Measurements from ENCODE around the gene SEMA3E.
A peak's percentile ranks its signal among the peaks of the same experiment; 100 is the strongest.
"Not testable (repeated sequence)": the region's sequence is repeated elsewhere in the genome, so short reads cannot be mapped to it uniquely, and the experiment has no call there.

Gene SEMA3E

DNA sequence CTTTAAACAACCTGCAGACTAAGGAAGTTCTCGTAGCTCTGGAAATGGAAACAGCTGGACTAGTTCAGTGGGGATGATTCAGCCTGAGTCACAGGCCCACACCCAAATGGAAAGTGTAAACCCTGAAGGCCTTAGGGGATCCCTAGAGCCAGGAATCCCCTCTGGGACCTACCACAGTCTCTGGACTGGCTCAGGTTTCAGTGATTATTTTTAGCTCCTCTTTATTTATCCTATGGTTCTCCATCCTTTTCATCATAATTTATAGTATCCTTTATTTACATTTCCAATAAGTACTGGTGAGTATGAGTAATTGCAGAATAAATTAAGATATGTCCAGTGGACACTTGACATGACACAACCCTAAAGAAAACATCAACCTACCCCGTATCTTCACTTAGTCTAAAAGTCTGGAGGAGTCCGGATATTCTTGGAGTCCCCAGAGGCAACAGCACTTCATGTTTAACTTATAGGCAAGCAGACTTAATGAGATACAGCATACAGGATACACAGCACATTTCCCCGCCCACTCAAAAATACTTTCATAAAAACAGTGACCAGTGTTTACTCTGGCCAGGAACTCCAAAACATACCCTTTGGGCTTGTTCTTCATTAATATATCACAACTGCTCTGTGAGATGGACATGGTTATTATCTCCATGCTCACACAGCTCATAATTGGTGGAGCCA is 28.4 kb upstream of the SEMA3E start (continued):
- 0 out of 2 replicates have a peak, but pooled peaks have one; percentile 17 for TF ChIP-seq BCL11A (tag by site-specific recombination; IDR thresholded peaks at IDR 0.05; ENCODE audit: low read depth)

DNA sequence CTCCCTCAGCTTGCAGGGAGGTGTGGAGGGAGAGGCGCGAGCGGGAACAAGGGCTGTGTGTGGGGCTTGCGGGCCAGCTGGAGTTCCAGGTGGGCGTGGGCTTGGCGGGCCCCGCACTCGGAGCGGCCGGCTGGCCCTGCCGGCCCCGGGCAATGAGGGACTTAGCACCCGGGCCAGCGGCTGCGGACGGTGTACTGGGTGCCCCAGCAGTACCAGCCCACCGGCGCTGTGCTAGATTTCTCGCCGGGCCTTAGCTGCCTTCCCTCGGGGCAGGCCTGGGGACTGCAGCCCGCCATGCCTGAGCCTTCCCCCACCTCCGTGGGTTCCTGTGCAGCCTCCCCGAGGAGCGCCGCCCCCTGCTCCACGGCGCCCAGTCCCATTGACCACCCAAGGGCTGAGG is 24.4 kb upstream of the SEMA3E start:
- POLR2A ChIA-PET = not testable (repeated sequence)
- H3K4me1 ChIP-seq (ENCODE audit: control insufficient read depth, insufficient read depth, low read length) = peaks cover 12% of the 10 kb centered on the region
- CTCF ChIA-PET = interaction anchor here (2.7 kb wide), 1 partner anchor 17 kb away, joined by 9 read pairs; no protein-coding TSS in a partner anchor

DNA sequence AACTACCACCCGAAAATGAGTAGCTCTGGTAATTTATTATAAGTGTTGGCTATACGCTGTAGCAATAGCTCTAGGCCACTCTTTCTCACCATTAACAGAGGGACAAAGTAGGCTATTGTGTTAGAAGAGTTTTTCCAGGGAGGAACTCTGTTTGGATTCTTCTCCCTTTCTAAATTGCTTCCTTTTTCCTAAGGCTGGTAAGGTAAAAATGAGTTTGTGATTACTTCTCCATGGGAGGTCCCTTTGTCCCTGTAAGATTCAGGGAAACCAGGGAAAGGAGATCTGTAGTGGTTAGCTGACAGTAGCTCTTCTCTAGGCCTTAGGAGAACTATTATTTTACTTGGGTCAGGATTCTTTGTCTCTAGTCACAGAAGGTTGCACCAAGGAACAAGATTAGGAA is 23.2 kb upstream of the SEMA3E start:
- H3K27ac ChIP-seq (ENCODE audit: extremely low read depth, low read depth, low read length) = no peak overlapping the region
- peaks cover 9% of the 10 kb centered on the region for H3K4me1 ChIP-seq (ENCODE audit: control insufficient read depth, insufficient read depth, low read length)
- ChIA-PET CTCF (interaction anchor here (2.7 kb wide), 1 partner anchor 16 kb away, joined by 9 read pairs; no protein-coding TSS in a partner anchor), POLR2A (no interaction called here)
- TF ChIP-seq ZNF626 (tag by site-specific recombination; IDR thresholded peaks at IDR 0.05) (no peak), ZNF311 (tag by site-specific recombination; IDR thresholded peaks at IDR 0.05; ENCODE audit: borderline replicate concordance) (no peak), ZNF221 (tag by site-specific recombination; IDR thresholded peaks at IDR 0.05; ENCODE audit: borderline replicate concordance) (no peak), SETDB1 (IDR thresholded peaks at IDR 0.05; ENCODE audit: insufficient read length, low read length) (no peak), ZNF157 (tag by site-specific recombination; IDR thresholded peaks at IDR 0.05) (no peak), ZNF174 (tag by site-specific recombination; IDR thresholded peaks at IDR 0.05) (no peak), ZNF341 (tag by site-specific recombination; IDR thresholded peaks at IDR 0.05; ENCODE audit: low read depth) (no peak), ZNF37A (tag by site-specific recombination; IDR thresholded peaks at IDR 0.05) (no peak), SCRT2 (tag by site-specific recombination; IDR thresholded peaks at IDR 0.05) (no peak), ZNF837 (tag by site-specific recombination; IDR thresholded peaks at IDR 0.05) (no peak)
- TF ChIP-seq, protein P1, sequence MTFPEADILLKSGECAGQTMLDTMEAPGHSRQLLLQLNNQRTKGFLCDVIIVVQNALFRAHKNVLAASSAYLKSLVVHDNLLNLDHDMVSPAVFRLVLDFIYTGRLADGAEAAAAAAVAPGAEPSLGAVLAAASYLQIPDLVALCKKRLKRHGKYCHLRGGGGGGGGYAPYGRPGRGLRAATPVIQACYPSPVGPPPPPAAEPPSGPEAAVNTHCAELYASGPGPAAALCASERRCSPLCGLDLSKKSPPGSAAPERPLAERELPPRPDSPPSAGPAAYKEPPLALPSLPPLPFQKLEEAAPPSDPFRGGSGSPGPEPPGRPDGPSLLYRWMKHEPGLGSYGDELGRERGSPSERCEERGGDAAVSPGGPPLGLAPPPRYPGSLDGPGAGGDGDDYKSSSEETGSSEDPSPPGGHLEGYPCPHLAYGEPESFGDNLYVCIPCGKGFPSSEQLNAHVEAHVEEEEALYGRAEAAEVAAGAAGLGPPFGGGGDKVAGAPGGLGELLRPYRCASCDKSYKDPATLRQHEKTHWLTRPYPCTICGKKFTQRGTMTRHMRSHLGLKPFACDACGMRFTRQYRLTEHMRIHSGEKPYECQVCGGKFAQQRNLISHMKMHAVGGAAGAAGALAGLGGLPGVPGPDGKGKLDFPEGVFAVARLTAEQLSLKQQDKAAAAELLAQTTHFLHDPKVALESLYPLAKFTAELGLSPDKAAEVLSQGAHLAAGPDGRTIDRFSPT (tag by site-specific recombination; IDR thresholded peaks at IDR 0.05) = no peak
- TF ChIP-seq, protein P2, sequence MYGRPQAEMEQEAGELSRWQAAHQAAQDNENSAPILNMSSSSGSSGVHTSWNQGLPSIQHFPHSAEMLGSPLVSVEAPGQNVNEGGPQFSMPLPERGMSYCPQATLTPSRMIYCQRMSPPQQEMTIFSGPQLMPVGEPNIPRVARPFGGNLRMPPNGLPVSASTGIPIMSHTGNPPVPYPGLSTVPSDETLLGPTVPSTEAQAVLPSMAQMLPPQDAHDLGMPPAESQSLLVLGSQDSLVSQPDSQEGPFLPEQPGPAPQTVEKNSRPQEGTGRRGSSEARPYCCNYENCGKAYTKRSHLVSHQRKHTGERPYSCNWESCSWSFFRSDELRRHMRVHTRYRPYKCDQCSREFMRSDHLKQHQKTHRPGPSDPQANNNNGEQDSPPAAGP (tag by site-specific recombination; IDR thresholded peaks at IDR 0.05) = no peak
- no peaks in the 10 kb centered on the region for H3K9me3 ChIP-seq (ENCODE audit: control insufficient read depth, insufficient read depth, low read depth, low read length)
- no peak overlapping the region for H3K4me3 ChIP-seq (ENCODE audit: low read depth, low read length)
- no peaks in the 10 kb centered on the region for H3K36me3 ChIP-seq (ENCODE audit: control insufficient read depth in 2 of 2, insufficient read depth in 1 of 2, low read length in 2 of 2)

More for the DNA sequence above, 24.4 kb upstream of the SEMA3E start:
- not testable (repeated sequence) for H3K4me3 ChIP-seq (ENCODE audit: low read depth, low read length); H3K9me3 ChIP-seq (ENCODE audit: control insufficient read depth, insufficient read depth, low read depth, low read length); H3K36me3 ChIP-seq (ENCODE audit: control insufficient read depth in 2 of 2, insufficient read depth in 1 of 2, low read length in 2 of 2); H3K27ac ChIP-seq (ENCODE audit: extremely low read depth, low read depth, low read length)

DNA sequence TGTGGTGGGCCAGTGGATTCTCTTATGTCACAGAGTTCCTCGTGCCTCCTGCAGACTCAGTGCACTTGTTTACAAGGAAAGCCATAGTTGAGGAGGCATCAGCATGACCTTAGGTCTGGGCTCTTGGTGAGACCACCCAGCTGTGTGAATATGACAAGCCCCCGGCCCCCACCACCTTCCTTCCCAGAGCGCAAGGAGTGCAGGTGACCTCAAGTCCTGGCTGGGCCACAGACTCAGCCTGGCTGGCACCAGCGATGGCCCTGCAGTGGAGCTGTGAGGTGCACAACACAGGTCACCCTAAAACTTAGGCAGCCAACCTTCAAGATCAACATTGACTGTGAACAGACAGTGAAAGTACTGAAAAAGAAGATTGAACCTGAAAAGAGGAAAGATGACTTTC is 14.2 kb upstream of the SEMA3E start:
- Histone ChIP-seq H3K4me3 (ENCODE audit: low read depth, low read length) (no peak overlapping the region), H3K36me3 (ENCODE audit: control insufficient read depth in 2 of 2, insufficient read depth in 1 of 2, low read length in 2 of 2) (no peaks in the 10 kb centered on the region), H3K27ac (ENCODE audit: extremely low read depth, low read depth, low read length) (no peak overlapping the region), H3K4me1 (ENCODE audit: control insufficient read depth, insufficient read depth, low read length) (no peaks in the 10 kb centered on the region), H3K9me3 (ENCODE audit: control insufficient read depth, insufficient read depth, low read depth, low read length) (no peaks in the 10 kb centered on the region)
- ChIA-PET POLR2A (no interaction called here), CTCF (interaction anchor here (0.8 kb wide), 1 partner anchor 88 kb away, joined by 3 read pairs; no protein-coding TSS in a partner anchor)
- TF ChIP-seq ZNF521 (tag by site-specific recombination; IDR thresholded peaks at IDR 0.05) (no peak), PRDM1 (tag by site-specific recombination; IDR thresholded peaks at IDR 0.05) (no peak), ZXDB (tag by site-specific recombination; IDR thresholded peaks at IDR 0.05) (no peak), ZNF549 (tag by site-specific recombination; IDR thresholded peaks at IDR 0.05) (no peak), ZNF366 (tag by site-specific recombination; conservative IDR thresholded peaks at IDR 0.05) (no peak), ZNF221 (tag by site-specific recombination; IDR thresholded peaks at IDR 0.05; ENCODE audit: borderline replicate concordance) (no peak)
